GM10248 (cell line): ENCODE data around the gene SHANK3.

Experiments used
- CTCF ChIA-PET: fragments of 300-600 bp; sonication (Branson Sonifier 250); formaldehyde crosslinking; extraction: SDS; loops from one replicate; lab custom pipeline; 2021; ENCODE audit warnings: antibody characterized with exemption; lab: Yijun Ruan, JAX
- POLR2A ChIA-PET: fragments of 350-650 bp; sonication (Branson Sonifier 250); formaldehyde crosslinking; extraction: SDS; loops from one replicate; lab custom pipeline; 2020; ENCODE audit warnings: antibody characterized with exemption; lab: Yijun Ruan, JAX
- DNase-seq: peaks from one replicate; pipeline ENCODE4 v3.0.0; 2012; ENCODE audit errors: extremely low spot score
- CTCF ChIP-seq: IDR thresholded peaks from 2 replicates; pipeline ENCODE4 v1.5.1; 2012; ENCODE audit warnings: mild to moderate bottlenecking, low read depth; ENCODE audit errors: extremely low read depth, missing control alignments, control extremely low read depth

The SHANK3 gene

GRCh38 chr22:50711446-50712340 lies 39.1 kb downstream of the SHANK3 start:
- no peak for TF ChIP-seq CTCF
- POLR2A ChIA-PET, result no interaction called here
- DNase-seq, result no peak
- CTCF ChIA-PET, result no interaction called here

- DNase-seq, result no peak
- ChIA-PET POLR2A (no interaction called here), CTCF (no interaction called here)
Measured at GRCh38 chr22:50712341-50713007, 39.9 kb downstream of the SHANK3 start.

GRCh38 chr22:50713008-50713385 lies 40.4 kb downstream of the SHANK3 start:
- ChIA-PET CTCF (no interaction called here), POLR2A (no interaction called here)
- DNase-seq, result no peak
- TF ChIP-seq CTCF, result no peak

More at GRCh38 chr22:50712341-50713007, 39.9 kb downstream of the SHANK3 start:
- TF ChIP-seq CTCF, result no peak

- TF ChIP-seq CTCF, result no peak
- no peak for DNase-seq
- POLR2A ChIA-PET, result no interaction called here
- CTCF ChIA-PET, result no interaction called here
Measured at GRCh38 chr22:50713571-50714056, 41.0 kb downstream of the SHANK3 start.

GRCh38 chr22:50714150-50714549 lies 41.5 kb downstream of the SHANK3 start:
- TF ChIP-seq CTCF, result no peak
- POLR2A ChIA-PET, result no interaction called here
- CTCF ChIA-PET, result no interaction called here
- DNase-seq, result no peak

- CTCF ChIA-PET, result no interaction called here
- DNase-seq, result no peak
- POLR2A ChIA-PET, result no interaction called here
- TF ChIP-seq CTCF, result no peak
Measured at GRCh38 chr22:50714631-50715179, 42.1 kb downstream of the SHANK3 start.
